Hepatocyte (in vitro differentiated cells): Measurements from ENCODE around the gene ELOA. TPM values are rescaled to one million over a fixed set of nuclear protein-coding genes. Genes with fewer than 3 reads are reported as not detected.

Source experiments
- DNase-seq: peaks from one replicate; pipeline ENCODE4 v3.0.0-alpha.2; 2016; ENCODE audit warnings: low spot score
- H2AFZ ChIP-seq: fragments of 200-600 bp; sonication (generic); 2 replicates; pipeline ENCODE4 v1.6.0; 2016; ENCODE audit warnings: antibody characterized with exemption, mild to moderate bottlenecking
- H3K27ac ChIP-seq: fragments of 200-600 bp; sonication (generic); 2 replicates; pipeline ENCODE4 v1.5.1; 2016; ENCODE audit warnings: mild to moderate bottlenecking
- H3K27me3 ChIP-seq: fragments of 200-600 bp; sonication (generic); 2 replicates; pipeline ENCODE4 v1.6.1; 2016
- H3K36me3 ChIP-seq: fragments of 200-600 bp; sonication (generic); replicated peaks from 2 replicates; pipeline ENCODE4 v1.5.1; 2016; ENCODE audit warnings: low read depth; ENCODE audit not compliant: insufficient read depth
- H3K4me1 ChIP-seq: fragments of 200-600 bp; sonication (generic); 2 replicates; pipeline ENCODE4 v1.5.1; 2016; ENCODE audit warnings: mild to moderate bottlenecking, moderate library complexity; ENCODE audit not compliant: insufficient read depth
- H3K4me2 ChIP-seq: fragments of 200-600 bp; sonication (generic); 2 replicates; pipeline ENCODE4 v1.6.0; 2016
- H3K4me3 ChIP-seq: fragments of 200-600 bp; sonication (generic); 2 replicates; pipeline ENCODE4 v1.5.1; 2016; ENCODE audit warnings: mild to moderate bottlenecking
- H3K79me2 ChIP-seq: fragments of 200-600 bp; sonication (generic); 2 replicates; pipeline ENCODE4 v1.6.0; 2017; ENCODE audit warnings: mild to moderate bottlenecking
- H3K9me2 ChIP-seq: fragments of 200-600 bp; sonication (generic); replicated peaks from 2 replicates; pipeline ENCODE4 v1.6.0; 2017; ENCODE audit warnings: mild to moderate bottlenecking; ENCODE audit not compliant: insufficient read depth
- H3K9me3 ChIP-seq: fragments of 200-600 bp; sonication (generic); 2 replicates; pipeline ENCODE4 v1.5.1; 2016; ENCODE audit warnings: low read depth, mild to moderate bottlenecking
- H4K20me1 ChIP-seq: fragments of 200-600 bp; sonication (generic); 2 replicates; pipeline ENCODE4 v1.6.0; 2016; ENCODE audit warnings: mild to moderate bottlenecking; ENCODE audit not compliant: insufficient read depth, poor library complexity, severe bottlenecking
- CTCF ChIP-seq: fragments of 200-600 bp; sonication (generic); IDR thresholded peaks from 2 replicates; pipeline ENCODE4 v1.5.1; 2016; ENCODE audit warnings: antibody characterized with exemption, mild to moderate bottlenecking; ENCODE audit not compliant: poor library complexity
- EZH2 ChIP-seq: fragments of 200-600 bp; sonication (generic); IDR thresholded peaks from 2 replicates; pipeline ENCODE4 v1.6.1; 2016; ENCODE audit warnings: antibody characterized with exemption, mild to moderate bottlenecking, borderline replicate concordance
- EZH2phosphoT487 ChIP-seq: fragments of 200-600 bp; sonication (generic); IDR thresholded peaks from one replicate; pipeline ENCODE4 v1.6.1; 2018; ENCODE audit warnings: antibody characterized with exemption, mild to moderate bottlenecking, low read depth, moderate library complexity; ENCODE audit not compliant: unreplicated experiment, severe bottlenecking
- WGBS: methylation state at CpG from one replicate; pipeline ENCODE4 v1.1.6; 2016; ENCODE audit warnings: low lambda C conversion rate; ENCODE audit errors: missing lambda C conversion rate; 5-methylcytosine and 5-hydroxymethylcytosine counted together
- polyA plus RNA-seq: library from polyadenylated mRNA; unstranded; fragments of >200 nt; fragmentation: Nextera tagmentation; extraction: Ambion mirVana; gene quantifications from 2 replicates; pipeline ENCODE4 v1.2.1, GENCODE V29; 2016
- total RNA-seq: library from RNA; depleted of rRNA; stranded (reverse); fragments of >200 nt; gene quantifications from 2 replicates; pipeline ENCODE4 v1.2.3, GENCODE V29; 2014

The ELOA gene
- total and polyA plus RNA-seq, 2 experiments from 2014 or later: 25.6 to 26.0 TPM

GRCh38 chr1:23699280-23700179 is 43.7 kb upstream of the ELOA start:
- Histone ChIP-seq H3K27ac (no peak overlapping the region), H2AFZ (no peak overlapping the region), H3K4me2 (no peak overlapping the region), H3K4me3 (no peak overlapping the region), H3K27me3 (no peaks in the 10 kb centered on the region), H3K9me3 (no peaks in the 10 kb centered on the region), H3K9me2 (no peaks in the 10 kb centered on the region), H3K79me2 (peaks cover 86% of the 10 kb centered on the region), H3K36me3 (peaks cover 5% of the 10 kb centered on the region), H3K4me1 (peaks cover 11% of the 10 kb centered on the region), H4K20me1 (peaks cover 70% of the 10 kb centered on the region)
- 95% methylated on average over 7 of the region's 7 CpGs for WGBS
- no peak for TF ChIP-seq CTCF
- no peak for DNase-seq

- TF ChIP-seq CTCF (no peak), EZH2phosphoT487 (no peak)
- Histone ChIP-seq H3K4me3 (no peak overlapping the region), H3K9me3 (no peaks in the 10 kb centered on the region), H3K36me3 (peaks cover 5% of the 10 kb centered on the region), H3K27ac (no peak overlapping the region), H3K4me1 (no peaks in the 10 kb centered on the region), H3K79me2 (peaks cover 84% of the 10 kb centered on the region), H3K27me3 (no peaks in the 10 kb centered on the region), H3K4me2 (no peak overlapping the region), H4K20me1 (peaks cover 53% of the 10 kb centered on the region), H3K9me2 (no peaks in the 10 kb centered on the region), H2AFZ (no peak overlapping the region)
- DNase-seq: no peak
- 93% methylated on average over 2 of the region's 2 CpGs for WGBS
Measured at GRCh38 chr1:23701310-23701709, 42.0 kb upstream of the ELOA start.

GRCh38 chr1:23701996-23702395 is 41.3 kb upstream of the ELOA start:
- H3K36me3 ChIP-seq: peaks cover 5% of the 10 kb centered on the region
- no peak overlapping the region for H3K4me2 ChIP-seq
- H3K79me2 ChIP-seq: peaks cover 80% of the 10 kb centered on the region
- H3K4me1 ChIP-seq: no peaks in the 10 kb centered on the region
- H4K20me1 ChIP-seq: peaks cover 46% of the 10 kb centered on the region
- no peak overlapping the region for H3K27ac ChIP-seq
- no peaks in the 10 kb centered on the region for H3K27me3 ChIP-seq
- no peak overlapping the region for H2AFZ ChIP-seq
- TF ChIP-seq EZH2phosphoT487: no peak
- no peak for TF ChIP-seq EZH2
- TF ChIP-seq CTCF: no peak
- no peak overlapping the region for H3K4me3 ChIP-seq
- H3K9me3 ChIP-seq: no peaks in the 10 kb centered on the region
- 76% methylated on average over 5 of the region's 5 CpGs for WGBS
- H3K9me2 ChIP-seq: no peaks in the 10 kb centered on the region
- DNase-seq: no peak
